ENCODE data around the gene TDRD5.

DNA sequence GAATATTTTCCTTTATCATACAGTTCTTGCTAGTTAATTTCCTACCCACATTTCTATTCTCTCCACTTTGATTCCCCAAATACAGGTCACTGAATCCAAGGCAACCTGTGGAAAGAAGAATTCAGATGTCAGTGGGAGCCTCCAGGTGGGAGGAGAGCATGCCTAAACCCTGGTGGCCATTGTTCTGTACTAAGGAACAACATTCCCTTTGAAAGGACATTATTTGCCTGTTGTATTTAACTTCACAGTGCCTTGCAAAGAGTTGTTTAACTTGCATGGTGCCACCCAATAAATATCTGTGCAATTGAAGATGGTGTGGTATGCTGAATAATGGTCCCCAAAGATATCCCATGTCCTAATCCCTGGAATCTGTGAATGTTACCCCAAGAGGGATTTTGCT is 37.2 kb upstream of the TDRD5 start:
- TF ChIP-seq, protein P1, sequence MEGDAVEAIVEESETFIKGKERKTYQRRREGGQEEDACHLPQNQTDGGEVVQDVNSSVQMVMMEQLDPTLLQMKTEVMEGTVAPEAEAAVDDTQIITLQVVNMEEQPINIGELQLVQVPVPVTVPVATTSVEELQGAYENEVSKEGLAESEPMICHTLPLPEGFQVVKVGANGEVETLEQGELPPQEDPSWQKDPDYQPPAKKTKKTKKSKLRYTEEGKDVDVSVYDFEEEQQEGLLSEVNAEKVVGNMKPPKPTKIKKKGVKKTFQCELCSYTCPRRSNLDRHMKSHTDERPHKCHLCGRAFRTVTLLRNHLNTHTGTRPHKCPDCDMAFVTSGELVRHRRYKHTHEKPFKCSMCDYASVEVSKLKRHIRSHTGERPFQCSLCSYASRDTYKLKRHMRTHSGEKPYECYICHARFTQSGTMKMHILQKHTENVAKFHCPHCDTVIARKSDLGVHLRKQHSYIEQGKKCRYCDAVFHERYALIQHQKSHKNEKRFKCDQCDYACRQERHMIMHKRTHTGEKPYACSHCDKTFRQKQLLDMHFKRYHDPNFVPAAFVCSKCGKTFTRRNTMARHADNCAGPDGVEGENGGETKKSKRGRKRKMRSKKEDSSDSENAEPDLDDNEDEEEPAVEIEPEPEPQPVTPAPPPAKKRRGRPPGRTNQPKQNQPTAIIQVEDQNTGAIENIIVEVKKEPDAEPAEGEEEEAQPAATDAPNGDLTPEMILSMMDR (IDR thresholded peaks at IDR 0.05), result no peak
- no peak for TF ChIP-seq POLR2A (IDR thresholded peaks at IDR 0.05)

Data from transverse colon (tissue), 3 donors.